ENCODE measurements around the gene METTL26.

DNA sequence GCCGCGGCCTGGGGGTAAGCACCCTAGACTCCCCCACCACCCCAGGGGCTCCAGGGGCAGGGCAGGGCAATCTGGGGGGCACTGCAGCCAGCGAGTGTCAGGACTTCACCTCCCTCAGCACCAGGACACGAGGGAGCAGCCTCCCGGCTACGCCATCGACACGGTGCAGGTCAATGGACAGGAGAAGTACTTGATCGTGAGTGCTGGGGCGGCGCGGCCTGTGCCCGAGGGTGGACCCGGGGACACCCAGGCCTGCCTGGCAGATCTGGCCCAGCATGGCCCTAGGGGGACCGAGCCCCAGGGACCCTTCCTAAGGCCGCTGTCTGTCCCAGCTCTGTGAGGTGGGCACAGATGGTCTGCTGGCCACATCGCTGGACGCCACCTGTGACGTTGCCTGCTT is 36.3 kb upstream of the METTL26 start:
- TF ChIP-seq EZH2 (IDR thresholded peaks at IDR 0.05; ENCODE audit: insufficient read depth, poor library complexity, severe bottlenecking) = no peak
- no peak for TF ChIP-seq EZH2phosphoT487 (IDR thresholded peaks at IDR 0.05; ENCODE audit: insufficient read depth, low read depth)

Measured in GM23248 (cell line).